HG03354 (cell line): ENCODE data around the gene MDC1.
"Not testable (repeated sequence)": the region's sequence is repeated elsewhere in the genome, so short reads cannot be mapped to it uniquely, and the experiment has no call there.

Source experiments
- ATAC-seq: cut with Tn5 transposase; IDR thresholded peaks from one replicate; pipeline ENCODE4 v1.9.1; 2021; ENCODE audit warnings: mild to moderate bottlenecking; ENCODE audit not compliant: unreplicated experiment, poor library complexity, severe bottlenecking

MDC1 gene

DNA sequence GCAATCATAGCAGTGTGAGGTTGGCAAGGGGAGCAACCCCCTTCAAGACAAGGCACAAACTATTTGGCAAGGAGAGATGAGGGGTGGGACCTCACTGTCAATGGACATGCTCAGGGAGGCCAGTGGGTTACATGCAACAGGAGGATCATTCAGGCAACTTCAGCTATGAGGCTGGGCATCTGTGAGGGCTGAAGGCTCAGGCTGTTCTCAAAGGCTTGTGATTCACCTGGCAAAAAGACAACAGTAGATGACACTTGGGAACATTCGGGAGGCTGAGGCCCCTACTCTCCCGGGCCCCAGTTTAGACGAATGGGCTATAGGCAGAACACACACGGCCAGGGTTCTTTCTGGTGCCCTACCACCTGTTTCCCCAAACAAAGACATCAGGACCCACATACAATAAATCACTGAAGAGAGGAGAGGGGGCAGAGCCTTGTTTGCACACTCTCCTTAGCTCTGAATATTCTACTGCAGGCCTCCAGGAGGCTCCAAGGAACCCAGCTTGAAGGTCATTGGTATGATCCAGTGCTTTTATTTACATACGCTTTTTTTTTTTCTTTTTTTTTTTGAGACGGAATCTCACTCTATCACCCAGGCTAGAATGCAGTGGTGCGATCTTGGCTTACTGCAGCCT lies 11.0 kb upstream of the MDC1 start:
- ATAC-seq = no peak

DNA sequence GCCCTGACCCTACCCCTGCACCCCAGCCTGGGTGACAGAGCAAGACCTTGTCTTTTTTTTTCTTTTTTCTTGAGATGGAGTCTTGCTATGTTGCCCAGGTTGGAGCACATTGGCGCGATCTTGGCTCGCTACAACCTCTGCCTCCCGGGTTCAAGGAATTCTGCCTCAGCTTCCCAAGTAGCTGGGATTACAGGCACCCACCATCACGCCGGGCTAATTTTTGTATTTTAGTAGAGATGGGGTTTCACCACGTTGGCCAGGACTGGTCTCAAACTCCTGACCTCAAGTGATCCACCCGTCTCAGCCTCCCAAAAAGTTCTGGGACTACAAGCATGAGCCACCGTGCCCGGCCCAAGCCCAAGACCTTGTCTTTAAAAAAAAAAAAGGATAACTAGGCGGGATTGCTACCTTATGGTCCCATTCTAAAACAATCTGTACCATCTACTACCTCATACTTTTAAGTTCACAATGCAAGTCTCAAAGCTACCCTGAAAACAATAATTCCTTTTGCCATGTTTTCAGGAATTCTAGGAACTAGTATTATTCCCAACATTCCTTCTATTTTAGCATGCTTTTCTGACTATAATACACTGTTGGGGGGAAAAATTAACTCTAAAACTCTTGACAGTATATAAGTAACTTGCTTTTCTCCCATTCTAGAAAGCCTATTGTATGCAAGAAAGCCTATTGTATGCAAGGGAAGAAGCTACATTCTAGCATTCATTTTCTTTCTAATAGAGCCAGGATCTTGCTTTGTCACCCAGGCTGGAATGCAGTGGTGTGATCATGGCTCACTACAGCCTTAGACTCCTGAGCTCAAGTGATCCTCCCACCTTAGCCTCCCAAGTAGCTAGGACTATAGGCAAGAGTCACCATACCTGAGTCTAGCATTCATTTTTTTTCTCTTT lies 9.7 kb upstream of the MDC1 start:
- no peak for ATAC-seq

DNA sequence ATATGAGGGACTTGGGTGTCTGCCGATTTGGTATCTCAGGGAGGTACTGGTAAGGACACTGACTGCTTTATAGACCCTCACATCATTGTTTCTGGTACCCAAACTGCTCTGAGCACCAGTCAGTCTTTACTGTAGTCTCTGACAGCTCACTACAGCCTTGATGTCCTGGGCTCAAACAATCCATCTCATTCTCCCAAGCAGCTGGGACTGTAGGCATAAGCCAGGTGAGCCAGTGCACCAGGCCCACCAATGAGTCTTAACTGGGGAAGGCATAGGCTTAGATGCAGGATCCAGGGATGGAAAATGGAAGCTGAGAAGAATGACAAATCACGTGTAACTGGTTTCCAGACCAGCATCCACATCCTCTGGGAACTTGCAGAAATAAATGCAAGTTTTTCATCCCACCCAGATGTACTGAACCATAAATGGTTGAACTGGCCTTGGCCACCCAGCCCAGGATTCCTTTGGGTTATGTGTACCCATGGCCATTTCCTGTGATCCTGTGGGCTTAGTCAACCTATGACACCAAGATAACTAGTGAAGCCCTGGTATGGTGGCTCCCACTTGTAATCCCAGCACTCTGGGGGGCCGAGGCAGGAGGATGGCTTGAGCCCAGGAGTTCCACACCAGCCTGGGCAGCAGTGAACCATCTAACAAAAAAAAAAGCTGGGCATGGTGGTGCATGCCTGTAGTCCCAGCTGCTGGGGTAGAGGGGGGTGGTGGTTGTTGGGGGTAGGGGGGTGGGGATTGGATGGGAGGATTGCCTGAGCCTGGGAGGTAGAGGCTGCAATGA lies 8.8 kb upstream of the MDC1 start:
- ATAC-seq = no peak

DNA sequence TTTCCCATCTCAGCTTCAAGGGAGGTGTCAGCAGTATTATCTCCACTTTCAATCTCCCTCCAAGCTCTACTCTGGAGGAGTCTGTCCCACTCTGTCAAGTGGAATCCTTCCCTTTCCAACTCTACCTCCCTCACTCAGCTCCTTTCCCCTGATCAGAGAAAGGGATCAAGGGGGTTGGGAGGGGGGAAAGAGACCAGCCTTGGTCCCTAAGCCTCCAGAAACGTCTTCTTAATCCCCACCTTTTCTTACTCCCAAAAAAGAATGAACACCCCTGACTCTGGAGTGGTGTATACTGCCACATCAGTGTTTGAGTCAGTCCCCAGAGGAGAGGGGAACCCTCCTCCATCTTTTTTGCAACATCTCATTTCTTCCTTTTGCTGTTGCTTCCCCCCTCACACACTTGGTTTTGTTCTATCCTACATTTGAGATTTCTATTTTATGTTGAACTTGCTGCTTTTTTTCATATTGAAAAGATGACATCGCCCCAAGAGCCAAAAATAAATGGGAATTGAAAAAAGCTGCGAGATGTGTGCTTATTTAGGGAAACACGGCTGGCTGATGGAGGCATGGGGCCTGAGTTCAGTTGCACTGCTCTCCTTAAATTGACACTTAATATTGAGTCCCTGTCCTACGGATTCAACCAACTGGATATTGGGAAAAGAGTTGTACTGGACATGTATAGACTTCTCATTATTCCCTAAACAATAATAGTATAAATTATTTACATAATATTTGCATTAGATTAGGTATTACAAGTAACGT lies 8.0 kb upstream of the MDC1 start:
- no peak for ATAC-seq

DNA sequence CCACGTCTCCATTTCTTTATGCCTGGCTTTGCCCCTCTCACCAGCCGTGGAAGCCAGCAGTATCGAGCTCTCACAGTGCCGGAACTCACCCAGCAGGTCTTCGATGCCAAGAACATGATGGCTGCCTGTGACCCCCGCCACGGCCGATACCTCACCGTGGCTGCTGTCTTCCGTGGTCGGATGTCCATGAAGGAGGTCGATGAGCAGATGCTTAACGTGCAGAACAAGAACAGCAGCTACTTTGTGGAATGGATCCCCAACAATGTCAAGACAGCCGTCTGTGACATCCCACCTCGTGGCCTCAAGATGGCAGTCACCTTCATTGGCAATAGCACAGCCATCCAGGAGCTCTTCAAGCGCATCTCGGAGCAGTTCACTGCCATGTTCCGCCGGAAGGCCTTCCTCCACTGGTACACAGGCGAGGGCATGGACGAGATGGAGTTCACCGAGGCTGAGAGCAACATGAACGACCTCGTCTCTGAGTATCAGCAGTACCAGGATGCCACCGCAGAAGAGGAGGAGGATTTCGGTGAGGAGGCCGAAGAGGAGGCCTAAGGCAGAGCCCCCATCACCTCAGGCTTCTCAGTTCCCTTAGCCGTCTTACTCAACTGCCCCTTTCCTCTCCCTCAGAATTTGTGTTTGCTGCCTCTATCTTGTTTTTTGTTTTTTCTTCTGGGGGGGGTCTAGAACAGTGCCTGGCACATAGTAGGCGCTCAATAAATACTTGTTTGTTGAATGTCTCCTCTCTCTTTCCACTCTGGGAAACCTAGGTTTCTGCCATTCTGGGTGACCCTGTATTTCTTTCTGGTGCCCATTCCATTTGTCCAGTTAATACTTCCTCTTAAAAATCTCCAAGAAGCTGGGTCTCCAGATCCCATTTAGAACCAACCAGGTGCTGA lies 7.0 kb upstream of the MDC1 start:
- ATAC-seq = not testable (repeated sequence)

DNA sequence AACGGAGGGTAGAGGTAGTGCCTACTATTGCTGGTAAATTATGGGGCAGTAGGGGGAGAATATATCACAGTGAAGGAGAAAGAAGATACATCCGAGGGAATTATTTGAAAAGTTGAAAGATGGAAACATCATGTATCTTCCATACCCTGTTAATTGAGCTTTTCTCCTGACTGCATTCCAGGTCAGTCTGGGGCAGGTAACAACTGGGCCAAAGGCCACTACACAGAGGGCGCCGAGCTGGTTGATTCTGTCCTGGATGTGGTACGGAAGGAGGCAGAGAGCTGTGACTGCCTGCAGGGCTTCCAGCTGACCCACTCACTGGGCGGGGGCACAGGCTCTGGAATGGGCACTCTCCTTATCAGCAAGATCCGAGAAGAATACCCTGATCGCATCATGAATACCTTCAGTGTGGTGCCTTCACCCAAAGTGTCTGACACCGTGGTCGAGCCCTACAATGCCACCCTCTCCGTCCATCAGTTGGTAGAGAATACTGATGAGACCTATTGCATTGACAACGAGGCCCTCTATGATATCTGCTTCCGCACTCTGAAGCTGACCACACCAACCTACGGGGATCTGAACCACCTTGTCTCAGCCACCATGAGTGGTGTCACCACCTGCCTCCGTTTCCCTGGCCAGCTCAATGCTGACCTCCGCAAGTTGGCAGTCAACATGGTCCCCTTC lies 6.2 kb upstream of the MDC1 start:
- ATAC-seq = not testable (repeated sequence)

DNA sequence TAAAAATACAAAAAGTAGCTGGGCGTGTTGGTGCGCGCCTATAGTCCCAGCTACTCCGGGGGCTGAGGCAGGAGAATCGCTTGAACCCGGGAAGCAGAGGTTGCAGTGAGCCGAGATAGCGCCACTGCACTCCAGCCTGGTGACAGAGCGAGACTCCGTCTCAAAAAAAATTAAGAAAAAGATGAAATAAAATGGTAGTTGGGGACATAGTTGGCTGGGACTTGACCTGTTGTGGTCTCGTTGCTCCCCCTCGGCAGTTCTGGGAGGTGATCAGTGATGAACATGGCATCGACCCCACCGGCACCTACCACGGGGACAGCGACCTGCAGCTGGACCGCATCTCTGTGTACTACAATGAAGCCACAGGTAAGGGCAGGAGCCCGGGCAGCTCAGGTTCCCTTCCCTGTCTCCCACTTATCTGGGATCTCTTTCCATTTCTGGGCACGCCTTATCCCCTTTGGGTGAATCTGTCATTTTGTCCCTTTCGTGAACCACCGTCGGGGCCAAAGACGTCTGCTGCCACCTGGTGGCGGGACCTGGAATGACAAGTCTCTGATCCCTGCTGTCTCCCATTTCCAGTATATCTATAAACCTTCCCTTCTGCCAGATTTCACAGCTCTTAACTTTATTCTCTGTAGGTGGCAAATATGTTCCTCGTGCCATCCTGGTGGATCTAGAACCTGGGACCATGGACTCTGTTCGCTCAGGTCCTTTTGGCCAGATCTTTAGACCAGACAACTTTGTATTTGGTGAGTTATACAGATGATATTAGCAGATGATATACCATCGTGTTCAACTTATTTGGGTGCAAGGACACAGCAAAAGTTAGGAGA lies 5.4 kb upstream of the MDC1 start:
- no peak for ATAC-seq

DNA sequence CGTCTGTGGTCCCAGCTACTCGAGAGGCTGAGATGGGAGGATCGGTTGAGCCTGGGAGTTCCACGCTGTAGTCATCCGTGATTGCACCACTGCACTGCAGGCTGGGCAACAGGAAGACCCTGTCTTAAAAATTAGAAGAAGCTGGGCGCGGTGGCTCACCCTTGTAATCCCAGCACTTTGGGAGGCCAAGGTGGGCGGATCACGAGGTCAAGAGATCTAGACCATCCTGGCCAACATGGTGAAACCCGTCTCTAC lies 4.9 kb upstream of the MDC1 start:
- ATAC-seq = not testable (repeated sequence)

DNA sequence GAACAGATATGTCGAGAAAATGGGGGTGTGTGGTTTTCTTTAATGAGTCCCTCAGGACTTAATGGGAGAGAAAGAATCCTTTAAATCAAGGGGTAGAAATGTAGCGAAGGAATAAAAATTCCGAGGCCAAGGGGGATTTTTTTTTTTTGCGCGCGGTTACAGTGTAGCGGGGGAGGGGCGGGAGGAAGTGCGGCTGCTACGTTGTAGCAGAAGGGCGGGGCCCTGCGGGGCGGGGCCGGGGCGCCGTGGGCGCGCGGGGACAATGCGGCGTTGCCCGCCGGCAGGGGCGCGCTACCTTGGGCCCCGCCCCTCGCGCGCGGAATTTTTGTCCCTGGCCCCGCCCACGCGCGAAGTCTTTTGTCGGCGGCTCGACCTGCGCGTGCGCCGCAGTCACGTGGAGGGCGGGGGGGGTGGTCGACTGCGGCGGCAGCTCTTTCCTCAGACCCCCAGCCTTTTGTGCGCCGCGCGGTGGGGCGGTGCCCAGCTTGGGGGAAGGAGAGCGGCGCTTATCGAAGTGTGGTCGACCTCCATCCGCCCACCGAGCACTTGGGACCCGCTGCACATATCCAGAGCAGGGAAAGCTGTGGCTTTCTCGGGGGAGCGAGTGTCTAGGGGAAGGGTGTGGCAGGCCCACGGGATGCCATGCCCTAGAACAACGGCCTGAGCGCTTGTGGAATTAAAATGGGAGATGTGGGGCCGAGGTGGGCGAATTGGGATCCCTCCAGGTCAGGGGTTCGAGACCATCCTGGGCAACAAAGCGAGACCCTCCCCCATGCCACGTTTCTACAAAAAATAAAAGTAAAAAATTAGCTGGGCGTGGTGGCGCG lies 4.3 kb upstream of the MDC1 start:
- peak; percentile 20 for ATAC-seq

DNA sequence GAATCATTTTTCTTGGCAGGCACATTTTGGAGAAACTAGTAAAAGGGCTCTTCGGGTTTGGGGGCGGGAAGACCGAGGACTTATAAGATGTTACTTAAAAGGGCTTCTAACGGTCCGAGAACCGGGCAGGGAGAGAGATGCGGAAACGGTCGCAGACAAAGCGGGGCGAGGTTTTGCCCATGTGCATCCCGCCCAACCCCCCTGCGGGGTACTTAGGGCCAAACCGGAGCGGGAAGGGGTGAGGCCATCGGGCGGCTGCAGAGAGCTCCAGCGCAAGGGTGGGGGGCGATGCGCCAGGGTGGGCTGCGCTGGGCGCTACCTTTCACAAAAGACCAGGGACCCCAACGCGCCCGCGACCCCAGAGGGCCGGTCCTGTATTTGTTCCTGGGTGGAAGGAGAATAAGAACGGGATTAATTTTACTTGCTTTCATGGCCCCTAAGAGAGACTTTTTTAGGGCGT lies 3.7 kb upstream of the MDC1 start:
- ATAC-seq = no peak

DNA sequence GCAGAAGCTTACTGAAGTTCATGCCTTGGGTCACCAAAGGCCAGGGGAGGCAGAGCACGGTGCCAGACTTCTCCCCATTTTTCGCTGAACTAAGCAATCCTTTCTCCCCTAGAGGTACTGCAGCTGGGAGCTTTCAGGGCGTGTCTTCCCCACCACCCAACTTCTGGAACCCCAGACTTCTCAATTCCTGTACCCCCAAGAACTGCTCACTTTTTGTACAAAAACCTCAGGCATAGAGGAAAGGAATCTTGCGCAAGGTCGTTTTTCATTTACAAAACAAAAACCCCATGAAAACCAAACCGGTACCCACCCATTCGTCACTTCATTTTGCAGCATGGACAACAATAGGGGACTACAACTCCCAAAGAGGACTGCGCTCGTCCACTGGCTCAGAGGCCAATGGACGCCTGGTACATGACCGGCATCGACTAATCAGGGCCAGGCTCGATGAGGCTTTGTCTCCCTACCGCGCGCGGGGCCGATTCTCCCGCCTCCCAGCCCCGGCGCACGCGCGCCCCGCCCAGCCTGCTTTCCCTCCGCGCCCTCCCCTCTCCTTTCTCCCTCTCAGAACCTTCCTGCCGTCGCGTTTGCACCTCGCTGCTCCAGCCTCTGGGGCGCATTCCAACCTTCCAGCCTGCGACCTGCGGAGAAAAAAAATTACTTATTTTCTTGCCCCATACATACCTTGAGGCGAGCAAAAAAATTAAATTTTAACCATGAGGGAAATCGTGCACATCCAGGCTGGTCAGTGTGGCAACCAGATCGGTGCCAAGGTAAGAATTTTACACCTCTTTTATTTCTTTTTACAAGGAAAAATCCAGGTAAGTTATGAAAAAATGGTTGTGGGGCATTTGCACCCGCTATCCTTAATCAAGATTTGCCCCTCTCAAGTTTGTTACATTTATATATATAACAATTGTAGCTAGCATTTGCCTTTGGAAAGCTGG lies 3.0 kb upstream of the MDC1 start, which contains the start of gene TUBB:
TUBB (plus strand) TSS at position 562 of the 947 bp plus-strand sequence; CDS start at position 717, 155 bp downstream.
- peak; percentile 40 for ATAC-seq

DNA sequence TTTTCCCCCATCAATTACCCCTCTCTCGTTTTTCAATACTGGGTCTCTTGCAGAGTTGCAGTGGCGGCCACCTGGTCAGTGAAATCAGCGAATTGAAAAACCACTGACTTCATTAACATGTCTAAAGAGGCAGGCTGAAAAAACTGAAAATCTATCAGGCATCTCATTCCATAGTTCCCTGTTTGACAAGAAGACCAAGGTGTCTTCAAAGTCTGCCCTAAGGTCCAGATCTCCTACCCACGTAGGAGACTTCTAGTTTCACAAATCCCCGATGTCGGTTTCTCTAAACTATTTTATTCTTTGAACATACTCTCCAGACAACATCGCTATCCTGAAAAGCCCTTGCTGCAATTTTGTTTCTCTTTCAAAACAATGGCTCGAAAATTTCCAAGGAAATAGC lies 2.3 kb upstream of the MDC1 start:
- ATAC-seq = no peak

DNA sequence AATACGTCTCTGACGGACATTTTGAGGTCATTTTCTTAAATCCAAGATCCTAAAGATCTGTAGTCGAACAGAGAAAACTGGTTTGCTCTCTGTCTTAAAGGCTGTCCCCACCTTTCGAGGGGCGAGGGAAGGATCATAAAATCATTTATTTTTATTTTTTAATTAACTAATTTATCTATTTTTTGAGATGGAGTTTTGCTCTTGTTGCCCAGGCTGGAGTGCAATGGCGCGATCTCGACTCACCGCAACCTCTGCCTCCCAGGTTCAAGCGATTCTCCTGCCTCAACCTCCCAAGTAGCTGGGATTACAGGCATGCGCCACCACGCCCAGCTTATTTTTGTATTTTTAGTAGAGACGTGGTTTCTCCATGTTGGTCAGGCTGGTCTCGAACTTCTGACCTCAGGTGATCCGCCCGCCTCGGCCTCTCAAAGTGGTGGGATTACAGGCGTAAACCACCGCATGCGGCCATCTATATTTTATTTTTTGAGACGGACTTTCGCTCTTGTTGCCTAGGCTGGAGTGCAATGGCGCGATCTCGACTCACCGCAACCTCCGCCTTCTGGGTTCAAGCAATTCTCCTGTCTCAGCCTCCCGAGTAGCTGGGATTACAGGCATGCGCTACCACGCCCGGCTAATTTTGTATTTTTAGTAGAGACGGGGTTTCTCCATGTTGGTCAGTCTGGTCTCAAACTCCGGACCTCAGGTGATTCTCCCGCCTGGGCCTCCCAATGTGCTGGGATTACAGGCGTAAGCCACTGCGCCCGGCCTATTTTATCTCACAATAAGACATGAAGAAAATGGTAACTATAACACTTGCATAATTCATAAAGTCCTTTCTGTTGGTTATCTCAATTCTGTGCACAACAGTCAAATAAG lies 1.0 kb upstream of the MDC1 start:
- ATAC-seq = not testable (repeated sequence)

DNA sequence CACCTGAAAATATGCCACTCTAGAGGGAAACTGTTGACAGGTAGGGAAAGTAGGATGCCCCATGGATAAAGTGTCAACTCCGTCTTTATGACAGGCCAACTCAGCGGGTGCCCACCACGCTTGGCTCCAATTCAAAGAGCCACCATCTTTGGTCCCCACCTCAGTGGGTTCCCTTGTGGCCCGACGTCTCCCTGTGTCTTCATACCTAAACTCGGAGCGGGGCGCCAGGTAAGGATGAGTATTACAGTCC lies 277 bp downstream of the MDC1 start:
- no peak for ATAC-seq

DNA sequence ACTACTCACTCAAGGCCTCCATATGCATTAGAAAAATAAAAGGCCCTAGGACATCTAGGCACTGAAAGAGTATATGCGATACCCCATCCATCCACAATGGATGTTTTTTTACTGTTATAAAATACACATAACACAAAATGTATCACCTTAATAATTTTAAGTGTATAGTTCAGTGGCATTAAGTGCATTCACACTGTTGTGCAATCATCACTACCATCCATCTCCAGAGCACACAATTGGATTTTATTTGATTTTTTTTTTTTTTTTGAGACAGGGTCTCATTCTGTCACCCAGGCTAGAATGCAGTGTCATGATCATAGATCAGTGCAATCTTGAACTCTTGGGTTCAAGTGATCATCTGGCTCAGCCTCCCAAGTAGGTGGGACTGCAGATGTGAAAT lies 2.8 kb downstream of the MDC1 start:
- ATAC-seq = no peak
